ENCODE results near the gene GPR27. TPM values are rescaled to one million over a fixed set of nuclear protein-coding genes. Genes with fewer than 3 reads are reported as not detected.

The GPR27 gene
- total and polyA plus RNA-seq, 4 donors, result 0.09 to 0.65 (median 0.17) TPM; not detected in 1

Other genes starting within 250 kb of the GPR27 start
- gene FOXP1, start 170.1 kb upstream of the GPR27 start, total RNA-seq, result 10 to 100 TPM; 33.5 to 35.4 TPM
- 10 to 100 TPM in 1 of 2 donors, 1 to 10 TPM in 1; 4.9 to 30.5 TPM for gene FOXP1, start 170.1 kb upstream of the GPR27 start, polyA plus RNA-seq
- 1 to 10 TPM; 1.5 to 3.7 TPM for gene EIF4E3, start 28.5 kb upstream of the GPR27 start, total RNA-seq
- 1 to 10 TPM; 1.1 to 4.0 TPM for gene EIF4E3, start 28.5 kb upstream of the GPR27 start, polyA plus RNA-seq
- gene PROK2, start 31.3 kb downstream of the GPR27 start, total RNA-seq, result under 1 TPM; 0.47 to 0.84 TPM
- under 1 TPM; 0.24 to 0.36 TPM for gene PROK2, start 31.3 kb downstream of the GPR27 start, polyA plus RNA-seq

Measured in liver (tissue), 4 donors.